Measurements from ENCODE around the gene GOLGA6L10. TPM values are rescaled to one million over a fixed set of nuclear protein-coding genes. Genes with fewer than 3 reads are reported as not detected.

Gene GOLGA6L10
- total and polyA plus RNA-seq, 4 donors, result 2.3 to 8.1 (median 3.9) TPM

GRCh38 chr15:82292271-82292670, 57.0 kb downstream of the GOLGA6L10 start:
- Histone ChIP-seq H3K27me3 (ENCODE audit: control insufficient read depth, insufficient read depth, low read length) (no peaks in the 10 kb centered on the region), H3K4me1 (ENCODE audit: control insufficient read depth, insufficient read depth, low read length) (peaks cover 3% of the 10 kb centered on the region), H3K36me3 (ENCODE audit: control insufficient read depth, insufficient read depth, low read length) (no peaks in the 10 kb centered on the region), H3K4me3 (ENCODE audit: low read depth, low read length) (no peak overlapping the region), H3K9me3 (ENCODE audit: control insufficient read depth, insufficient read depth, low read length) (no peaks in the 10 kb centered on the region), H3K27ac (ENCODE audit: low read depth, low read length) (no peak overlapping the region)
- DNase-seq (ENCODE audit: low read depth in 4 of 6, low spot score in 6 of 6), result no peak
- 84% methylated on average over 2 of the region's 5 CpGs for WGBS (ENCODE audit: insufficient coverage)

Other genes with a start within 250 kb of the GOLGA6L10 start
- 10 to 100 TPM; 21.0 to 21.4 TPM for gene EFL1, start 86.7 kb downstream of the GOLGA6L10 start, total RNA-seq
- gene EFL1, start 86.7 kb downstream of the GOLGA6L10 start, polyA plus RNA-seq (ENCODE audit: insufficient read length in 2 of 2), result 10 to 100 TPM; 15.0 to 16.6 TPM
- 10 to 100 TPM in 1 of 2 donors, 1 to 10 TPM in 1; 5.9 to 12.0 TPM for gene SAXO2, start 86.7 kb downstream of the GOLGA6L10 start, total RNA-seq
- gene SAXO2, start 86.7 kb downstream of the GOLGA6L10 start, polyA plus RNA-seq (ENCODE audit: insufficient read length in 2 of 2), result 10 to 100 TPM in 1 of 2 donors, 1 to 10 TPM in 1; 8.6 to 10.2 TPM
- 1 to 10 TPM; 4.3 to 6.1 TPM for gene GOLGA6L9, start 80.3 kb upstream of the GOLGA6L10 start, total RNA-seq
- 10 to 100 TPM in 1 of 2 donors, 1 to 10 TPM in 1; 7.9 to 13.2 TPM for gene GOLGA6L9, start 80.3 kb upstream of the GOLGA6L10 start, polyA plus RNA-seq (ENCODE audit: insufficient read length in 2 of 2)
- 1,000 to 10,000 TPM in 1 of 2 donors, 100 to 1,000 TPM in 1; 815 to 2,786 TPM for gene RPS17, start 191.0 kb upstream of the GOLGA6L10 start, total RNA-seq
- gene RPS17, start 191.0 kb upstream of the GOLGA6L10 start, polyA plus RNA-seq (ENCODE audit: insufficient read length in 2 of 2), result 1,000 to 10,000 TPM; 1,198 to 1,270 TPM